ENCODE results near the gene GNA15. TPM values are rescaled to one million over a fixed set of nuclear protein-coding genes. Genes with fewer than 3 reads are reported as not detected.

Gene GNA15
- total and polyA plus RNA-seq, 2 of the 8 experiments (the other 6 are each of a cell fraction or from before 2014, with no cell fraction given) = 0.26 to 0.45 TPM

GRCh38 chr19:3213159-3213558 is 77.3 kb downstream of the GNA15 start:
- H2BK15ac ChIP-seq (ENCODE audit: low read length) = no peak overlapping the region
- no peak overlapping the region for H3K4me3 ChIP-seq (ENCODE audit: extremely low read depth in 1 of 4, insufficient read depth in 2 of 4, low read depth in 3 of 4, low read length in 4 of 4)
- no peak overlapping the region for H3K9ac ChIP-seq (replicated peaks in 1 of 4; ENCODE audit: extremely low read depth in 1 of 4, low read depth in 3 of 4, low read length in 3 of 4)
- no peak overlapping the region for H2BK12ac ChIP-seq (ENCODE audit: low read depth, low read length)
- H3K27me3 ChIP-seq (replicated peaks in 1 of 4; ENCODE audit: control insufficient read depth in 3 of 4, extremely low read depth in 1 of 4, insufficient read depth in 3 of 4, low read length in 3 of 4) = no peaks in the 10 kb centered on the region
- ChIA-PET POLR2A (ENCODE audit: partially characterized antibody) (no interaction called here), CTCF (ENCODE audit: partially characterized antibody) (interaction anchor here (0.8 kb wide), 1 partner anchor 61 kb away, joined by 3 read pairs; no protein-coding TSS in a partner anchor)
- H3K79me2 ChIP-seq (ENCODE audit: control insufficient read depth in 1 of 2, insufficient read depth in 2 of 2, low read length in 2 of 2) = no peaks in the 10 kb centered on the region
- H2BK120ac ChIP-seq (replicated peaks; ENCODE audit: low read depth, low read length) = no peak overlapping the region
- no peak overlapping the region for H3K4ac ChIP-seq (replicated peaks; ENCODE audit: insufficient read length, low read depth, low read length)
- H3K56ac ChIP-seq (replicated peaks; ENCODE audit: insufficient read length, low read depth, low read length) = no peak overlapping the region
- no peak overlapping the region for H4K8ac ChIP-seq (ENCODE audit: extremely low read depth, insufficient read depth, low read length)
- no peaks in the 10 kb centered on the region for H3K79me1 ChIP-seq (ENCODE audit: low read depth, low read length)
- H3K4me1 ChIP-seq (replicated peaks in 1 of 4; ENCODE audit: control insufficient read depth in 3 of 4, insufficient read depth in 4 of 4, low read length in 3 of 4) = peaks cover 0 to 5% (median 0%) of the 10 kb centered on the region in 4 experiments; a peak in 2 of 7 replicates
- FAIRE-seq (no peak), DNase-seq (ENCODE audit: low read depth in 1 of 2, low spot score in 2 of 2) (no peak)
- TF ChIP-seq KDM1A (IDR thresholded peaks at IDR 0.05; ENCODE audit: borderline replicate concordance, low read length) (peak; percentile 75; the same call in 1 of the 2 replicates), RFX5 (IDR thresholded peaks at IDR 0.05; ENCODE audit: borderline replicate concordance, low read depth, low read length) (no peak)
- H3K18ac ChIP-seq (ENCODE audit: extremely low read depth, low read length) = no peak overlapping the region
- H2AK5ac ChIP-seq (ENCODE audit: low read depth, low read length) = no peak overlapping the region
- no peaks in the 10 kb centered on the region for H3K9me3 ChIP-seq (ENCODE audit: insufficient read depth in 2 of 2, low read depth in 1 of 2, low read length in 1 of 2)
- H4K5ac ChIP-seq (ENCODE audit: insufficient read length, low read depth, low read length) = no peak overlapping the region
- 90% methylated on average over 7 of the region's 7 CpGs; no CpG with 5 or more reads in 1 of the 2 experiments for WGBS, 2 experiments (ENCODE audit: extremely low coverage in 1 of 2, insufficient coverage in 1 of 2, insufficient read length in 1 of 2, insufficient replicate concordance in 2 of 2, low coverage in 1 of 2, low lambda C conversion rate in 2 of 2, missing lambda C conversion rate in 1 of 2)
- no peak overlapping the region for H3K27ac ChIP-seq (ENCODE audit: low read depth, low read length)
- no peak overlapping the region for H2BK20ac ChIP-seq (ENCODE audit: low read length)
- no peak overlapping the region for H3K23ac ChIP-seq (ENCODE audit: insufficient read length)
- no peak overlapping the region for H2AFZ ChIP-seq (ENCODE audit: low read length)
- no peak overlapping the region for H2BK5ac ChIP-seq (ENCODE audit: low read depth, low read length)
- peaks cover 1 to 9% of the 10 kb centered on the region in 2 experiments for H4K20me1 ChIP-seq (replicated peaks in 1 of 2; ENCODE audit: control insufficient read depth in 1 of 2, insufficient read depth in 2 of 2, low read length in 2 of 2)
- no peak overlapping the region for H3K14ac ChIP-seq (ENCODE audit: insufficient read length)
- H4K91ac ChIP-seq (replicated peaks; ENCODE audit: insufficient read length, low read length) = no peak overlapping the region
- H3K23me2 ChIP-seq (ENCODE audit: low read depth, low read length) = no peaks in the 10 kb centered on the region
- no peak overlapping the region for H3K4me2 ChIP-seq (ENCODE audit: insufficient read depth in 1 of 2, low read depth in 2 of 2, low read length in 2 of 2)
- H3K36me3 ChIP-seq (ENCODE audit: control insufficient read depth in 2 of 4, insufficient read depth in 4 of 4, low read length in 3 of 4) = peaks cover 0 to 7% (median 0%) of the 10 kb centered on the region in 4 experiments; a peak in 1 of 8 replicates

Other genes starting within 250 kb of the GNA15 start
- gene ZNF57, start 235.1 kb upstream of the GNA15 start, total RNA-seq (2021; fragmentation: NEBNext Ultra II Directional; extraction: Animal tissue kit (Norgen Biotek cat#: 25700)) = 8.9 and 9.4 TPM in 2 replicates
- 3.5 and 4.9 TPM in 2 replicates for gene ZNF57, start 235.1 kb upstream of the GNA15 start, polyA plus RNA-seq (2011; rRNA removed)
- 3.7 and 4.7 TPM in 2 replicates for gene ZNF77, start 191.1 kb upstream of the GNA15 start, total RNA-seq (2021; fragmentation: NEBNext Ultra II Directional; extraction: Animal tissue kit (Norgen Biotek cat#: 25700))
- gene ZNF77, start 191.1 kb upstream of the GNA15 start, polyA plus RNA-seq (2011; rRNA removed) = 2.3 and 2.9 TPM in 2 replicates
- 1.8 and 2.5 TPM in 2 replicates for gene TLE6, start 158.5 kb upstream of the GNA15 start, total RNA-seq (2021; fragmentation: NEBNext Ultra II Directional; extraction: Animal tissue kit (Norgen Biotek cat#: 25700))
- gene TLE6, start 158.5 kb upstream of the GNA15 start, polyA plus RNA-seq (2011; rRNA removed) = 2.9 and 3.4 TPM in 2 replicates
- gene TLE2, start 106.8 kb upstream of the GNA15 start, total RNA-seq (2021; fragmentation: NEBNext Ultra II Directional; extraction: Animal tissue kit (Norgen Biotek cat#: 25700)) = 11.5 and 12.5 TPM in 2 replicates
- 8.0 and 12.7 TPM in 2 replicates for gene TLE2, start 106.8 kb upstream of the GNA15 start, polyA plus RNA-seq (2011; rRNA removed)
- gene TLE5, start 73.5 kb upstream of the GNA15 start, total RNA-seq (2021; fragmentation: NEBNext Ultra II Directional; extraction: Animal tissue kit (Norgen Biotek cat#: 25700)) = 187 and 197 TPM in 2 replicates
- 285 and 392 TPM in 2 replicates for gene TLE5, start 73.5 kb upstream of the GNA15 start, polyA plus RNA-seq (2011; rRNA removed)
- gene GNA11, start 41.7 kb upstream of the GNA15 start, total RNA-seq (2021; fragmentation: NEBNext Ultra II Directional; extraction: Animal tissue kit (Norgen Biotek cat#: 25700)) = 19.9 and 21.1 TPM in 2 replicates
- 6.2 and 13.6 TPM in 2 replicates for gene GNA11, start 41.7 kb upstream of the GNA15 start, polyA plus RNA-seq (2011; rRNA removed)
- gene S1PR4, start 42.7 kb downstream of the GNA15 start, total RNA-seq (2021; fragmentation: NEBNext Ultra II Directional; extraction: Animal tissue kit (Norgen Biotek cat#: 25700)) = not detected in 2 replicates
- 0.05 TPM in 1 of 2 replicates, not detected in the other for gene S1PR4, start 42.7 kb downstream of the GNA15 start, polyA plus RNA-seq (2011; rRNA removed)
- 103 and 105 TPM in 2 replicates for gene NCLN, start 49.9 kb downstream of the GNA15 start, total RNA-seq (2021; fragmentation: NEBNext Ultra II Directional; extraction: Animal tissue kit (Norgen Biotek cat#: 25700))
- 89.2 and 119 TPM in 2 replicates for gene NCLN, start 49.9 kb downstream of the GNA15 start, polyA plus RNA-seq (2011; rRNA removed)
- gene CELF5, start 88.6 kb downstream of the GNA15 start, total RNA-seq (2021; fragmentation: NEBNext Ultra II Directional; extraction: Animal tissue kit (Norgen Biotek cat#: 25700)) = 9.8 and 9.9 TPM in 2 replicates
- gene CELF5, start 88.6 kb downstream of the GNA15 start, polyA plus RNA-seq (2011; rRNA removed) = 15.0 and 18.2 TPM in 2 replicates
- gene NFIC, start 230.6 kb downstream of the GNA15 start, total RNA-seq (2021; fragmentation: NEBNext Ultra II Directional; extraction: Animal tissue kit (Norgen Biotek cat#: 25700)) = 2.6 and 3.2 TPM in 2 replicates
- 0.56 and 0.82 TPM in 2 replicates for gene NFIC, start 230.6 kb downstream of the GNA15 start, polyA plus RNA-seq (2011; rRNA removed)